ENCODE data around the gene ACBD5. TPM values are rescaled to one million over a fixed set of nuclear protein-coding genes. Genes with fewer than 3 reads are reported as not detected.

Gene ACBD5
- total and polyA plus RNA-seq, 2 experiments from 2014 or later = 16.2 to 30.7 TPM

DNA sequence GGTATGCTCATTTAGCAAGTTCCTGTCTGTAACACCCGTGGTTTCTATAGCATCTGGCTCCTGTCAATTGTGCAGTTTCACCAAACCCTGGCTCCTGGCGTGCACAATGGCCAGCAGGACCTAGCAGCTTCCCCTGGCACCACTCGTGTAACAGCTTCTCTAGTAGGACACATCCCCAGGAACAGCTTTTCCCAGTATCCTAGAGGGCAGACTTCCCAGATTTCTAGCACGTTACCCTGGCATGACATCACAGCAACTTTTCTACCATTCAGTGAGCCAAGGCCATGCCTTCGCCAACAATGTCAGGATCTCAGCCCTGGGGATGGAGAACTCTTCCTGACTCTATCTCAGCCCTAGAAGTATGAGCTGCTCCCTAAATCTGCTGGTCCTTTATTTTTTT is 92.9 kb downstream of the ACBD5 start:
- no peaks in the 10 kb centered on the region for H3K27me3 ChIP-seq
- H3K27ac ChIP-seq = no peak overlapping the region
- H3K4me1 ChIP-seq (ENCODE audit: insufficient read depth) = peaks cover 13% of the 10 kb centered on the region
- no peaks in the 10 kb centered on the region for H3K9me2 ChIP-seq (replicated peaks; ENCODE audit: insufficient read depth)
- H3K36me3 ChIP-seq (replicated peaks; ENCODE audit: insufficient read depth, low read depth) = no peaks in the 10 kb centered on the region
- WGBS (ENCODE audit: low lambda C conversion rate, missing lambda C conversion rate) = 93% methylated on average over 5 of the region's 5 CpGs
- no peak for DNase-seq (ENCODE audit: low spot score)
- no peak overlapping the region for H3K4me2 ChIP-seq
- H3K9me3 ChIP-seq (ENCODE audit: low read depth) = no peaks in the 10 kb centered on the region
- no peak overlapping the region for H3K4me3 ChIP-seq
- H2AFZ ChIP-seq = no peak overlapping the region
- H4K20me1 ChIP-seq (ENCODE audit: insufficient read depth, poor library complexity, severe bottlenecking) = peaks cover 60% of the 10 kb centered on the region
- TF ChIP-seq EZH2phosphoT487 (IDR thresholded peaks at IDR 0.05; ENCODE audit: low read depth, severe bottlenecking, unreplicated experiment) (no peak), CTCF (IDR thresholded peaks at IDR 0.05; ENCODE audit: poor library complexity) (no peak), EZH2 (IDR thresholded peaks at IDR 0.05; ENCODE audit: borderline replicate concordance) (no peak)
- H3K79me2 ChIP-seq = peaks cover 82% of the 10 kb centered on the region

DNA sequence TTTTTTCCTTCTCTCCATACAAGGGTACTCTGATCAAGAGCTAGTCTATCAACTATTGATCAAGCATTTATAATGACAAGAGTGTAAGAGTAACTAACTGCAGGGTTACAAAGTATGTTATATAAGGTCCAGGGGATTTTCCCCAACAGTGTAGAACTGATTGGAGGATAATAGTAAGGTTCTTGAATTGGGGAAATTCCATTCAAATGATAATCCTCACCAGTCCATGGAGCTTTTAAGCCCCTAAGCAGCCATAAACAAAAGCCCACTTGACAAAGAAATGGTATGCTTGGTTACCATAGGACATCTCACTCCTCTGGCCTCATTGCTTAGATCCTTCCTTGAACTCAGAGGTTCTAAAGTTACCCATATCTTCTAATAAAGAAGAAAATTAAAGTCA is 94.7 kb downstream of the ACBD5 start:
- no peak for TF ChIP-seq CTCF (IDR thresholded peaks at IDR 0.05; ENCODE audit: poor library complexity)
- TF ChIP-seq EZH2 (IDR thresholded peaks at IDR 0.05; ENCODE audit: borderline replicate concordance) = no peak
- TF ChIP-seq EZH2phosphoT487 (IDR thresholded peaks at IDR 0.05; ENCODE audit: low read depth, severe bottlenecking, unreplicated experiment) = no peak
- no peak overlapping the region for H2AFZ ChIP-seq
- H3K9me3 ChIP-seq (ENCODE audit: low read depth) = no peaks in the 10 kb centered on the region
- H3K27me3 ChIP-seq = no peaks in the 10 kb centered on the region
- H3K4me3 ChIP-seq = no peak overlapping the region
- H3K4me1 ChIP-seq (ENCODE audit: insufficient read depth) = peaks cover 3% of the 10 kb centered on the region
- no peak for DNase-seq (ENCODE audit: low spot score)
- peaks cover 72% of the 10 kb centered on the region for H3K79me2 ChIP-seq
- no peak overlapping the region for H3K27ac ChIP-seq
- no peaks in the 10 kb centered on the region for H3K9me2 ChIP-seq (replicated peaks; ENCODE audit: insufficient read depth)
- no peak overlapping the region for H3K4me2 ChIP-seq
- H4K20me1 ChIP-seq (ENCODE audit: insufficient read depth, poor library complexity, severe bottlenecking) = peaks cover 42% of the 10 kb centered on the region
- H3K36me3 ChIP-seq (replicated peaks; ENCODE audit: insufficient read depth, low read depth) = no peaks in the 10 kb centered on the region

Small RNAs within 50 kb of the gene (small RNA-seq; reads per million reads assigned to genes)
- gene RNU2-24P = not detected
- gene RNU7-12P = not detected

Other genes starting within 250 kb of the ACBD5 start
- 8.7 and 9.1 TPM in 2 replicates for gene ANKRD26, start 140.3 kb downstream of the ACBD5 start, total RNA-seq
- gene ANKRD26, start 140.3 kb downstream of the ACBD5 start, polyA plus RNA-seq = 7.7 and 13.7 TPM in 2 replicates
- gene YME1L1, start 86.4 kb downstream of the ACBD5 start, total RNA-seq = 96.9 and 108 TPM in 2 replicates
- 72.4 and 78.7 TPM in 2 replicates for gene YME1L1, start 86.4 kb downstream of the ACBD5 start, polyA plus RNA-seq
- gene MASTL, start 85.4 kb downstream of the ACBD5 start, total RNA-seq = 9.9 and 11.1 TPM in 2 replicates
- gene MASTL, start 85.4 kb downstream of the ACBD5 start, polyA plus RNA-seq = 3.5 and 4.8 TPM in 2 replicates

Data from hepatocyte (in vitro differentiated cells).